WERI-Rb-1 (cell line): Measurements from ENCODE around the gene TMPRSS11D.

Source experiments
- DNase-seq: peaks from one replicate; pipeline ENCODE4 v3.0.0-alpha.2; 2020
- H3K27ac ChIP-seq: fragments of 250-450 bp; sonication (Bioruptor Pico); 2 replicates; pipeline ENCODE4 v1.5.1; 2020; ENCODE audit warnings: mild to moderate bottlenecking, moderate library complexity
- H3K27me3 ChIP-seq: fragments of 250-450 bp; sonication (Bioruptor Pico); 2 replicates; pipeline ENCODE4 v1.5.1; 2021; ENCODE audit warnings: mild to moderate bottlenecking, low read depth, moderate library complexity; ENCODE audit not compliant: insufficient read depth, severe bottlenecking
- H3K36me3 ChIP-seq: fragments of 250-450 bp; sonication (Bioruptor Pico); 2 replicates; pipeline ENCODE4 v1.5.1; 2020; ENCODE audit warnings: mild to moderate bottlenecking, moderate library complexity
- H3K4me3 ChIP-seq: 2 replicates; pipeline ENCODE4 v1.5.1; 2011; ENCODE audit warnings: low read depth, mild to moderate bottlenecking, control low read depth, low read length
- H3K9me3 ChIP-seq: fragments of 250-450 bp; sonication (Bioruptor Pico); 2 replicates; pipeline ENCODE4 v1.5.1; 2021; ENCODE audit warnings: mild to moderate bottlenecking, moderate library complexity; ENCODE audit not compliant: severe bottlenecking
- TF ChIP-seq, protein P1 (sequence below): IDR thresholded peaks from 2 replicates; pipeline ENCODE4 v1.5.1; 2011; ENCODE audit warnings: low read depth, mild to moderate bottlenecking, control low read depth, inconsistent platforms, low read length

The TMPRSS11D gene

GRCh38 chr4:67853336-67853735, 30.5 kb downstream of the TMPRSS11D start:
- DNase-seq: no peak

GRCh38 chr4:67820903-67821302, 62.9 kb downstream of the TMPRSS11D start:
- Histone ChIP-seq H3K9me3 (no peaks in the 10 kb centered on the region), H3K27ac (no peak overlapping the region), H3K36me3 (no peaks in the 10 kb centered on the region), H3K27me3 (no peaks in the 10 kb centered on the region), H3K4me3 (no peak overlapping the region)
- DNase-seq: no peak
- TF ChIP-seq, protein P1, sequence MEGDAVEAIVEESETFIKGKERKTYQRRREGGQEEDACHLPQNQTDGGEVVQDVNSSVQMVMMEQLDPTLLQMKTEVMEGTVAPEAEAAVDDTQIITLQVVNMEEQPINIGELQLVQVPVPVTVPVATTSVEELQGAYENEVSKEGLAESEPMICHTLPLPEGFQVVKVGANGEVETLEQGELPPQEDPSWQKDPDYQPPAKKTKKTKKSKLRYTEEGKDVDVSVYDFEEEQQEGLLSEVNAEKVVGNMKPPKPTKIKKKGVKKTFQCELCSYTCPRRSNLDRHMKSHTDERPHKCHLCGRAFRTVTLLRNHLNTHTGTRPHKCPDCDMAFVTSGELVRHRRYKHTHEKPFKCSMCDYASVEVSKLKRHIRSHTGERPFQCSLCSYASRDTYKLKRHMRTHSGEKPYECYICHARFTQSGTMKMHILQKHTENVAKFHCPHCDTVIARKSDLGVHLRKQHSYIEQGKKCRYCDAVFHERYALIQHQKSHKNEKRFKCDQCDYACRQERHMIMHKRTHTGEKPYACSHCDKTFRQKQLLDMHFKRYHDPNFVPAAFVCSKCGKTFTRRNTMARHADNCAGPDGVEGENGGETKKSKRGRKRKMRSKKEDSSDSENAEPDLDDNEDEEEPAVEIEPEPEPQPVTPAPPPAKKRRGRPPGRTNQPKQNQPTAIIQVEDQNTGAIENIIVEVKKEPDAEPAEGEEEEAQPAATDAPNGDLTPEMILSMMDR: no peak

More at GRCh38 chr4:67853336-67853735, 30.5 kb downstream of the TMPRSS11D start:
- Histone ChIP-seq H3K36me3 (no peaks in the 10 kb centered on the region), H3K27ac (no peak overlapping the region), H3K9me3 (no peaks in the 10 kb centered on the region), H3K27me3 (no peaks in the 10 kb centered on the region), H3K4me3 (no peak overlapping the region)
- TF ChIP-seq, protein P1: no peak

DNA sequence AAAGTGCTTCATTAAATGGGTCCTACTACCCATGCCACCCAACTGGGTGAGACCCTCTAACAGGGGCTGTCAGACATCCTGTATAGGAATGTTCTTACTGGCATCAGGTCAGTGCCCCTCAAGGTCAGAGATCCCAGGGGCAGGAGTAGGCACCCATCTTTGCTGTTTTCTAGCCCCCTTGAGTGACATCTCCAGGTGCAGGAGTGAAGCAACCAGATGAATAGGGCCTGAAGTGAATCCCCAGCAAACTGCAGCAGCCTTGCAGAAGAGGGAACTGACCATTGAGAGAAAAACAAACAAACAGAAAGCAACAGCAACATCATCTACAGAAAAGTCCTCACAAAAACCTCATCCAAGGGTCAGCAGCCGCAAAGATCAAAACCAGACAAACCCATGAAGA, 73.8 kb downstream of the TMPRSS11D start:
- Histone ChIP-seq H3K4me3 (no peak overlapping the region), H3K27me3 (no peaks in the 10 kb centered on the region), H3K9me3 (no peaks in the 10 kb centered on the region), H3K27ac (no peak overlapping the region), H3K36me3 (no peaks in the 10 kb centered on the region)
- no peak for DNase-seq
- TF ChIP-seq, protein P1: no peak

GRCh38 chr4:67809502-67809901, 74.3 kb downstream of the TMPRSS11D start:
- TF ChIP-seq, protein P1: no peak
- peak; percentile 83 for DNase-seq
- Histone ChIP-seq H3K36me3 (no peaks in the 10 kb centered on the region), H3K27ac (no peak overlapping the region), H3K9me3 (no peaks in the 10 kb centered on the region), H3K4me3 (no peak overlapping the region), H3K27me3 (no peaks in the 10 kb centered on the region)

DNA sequence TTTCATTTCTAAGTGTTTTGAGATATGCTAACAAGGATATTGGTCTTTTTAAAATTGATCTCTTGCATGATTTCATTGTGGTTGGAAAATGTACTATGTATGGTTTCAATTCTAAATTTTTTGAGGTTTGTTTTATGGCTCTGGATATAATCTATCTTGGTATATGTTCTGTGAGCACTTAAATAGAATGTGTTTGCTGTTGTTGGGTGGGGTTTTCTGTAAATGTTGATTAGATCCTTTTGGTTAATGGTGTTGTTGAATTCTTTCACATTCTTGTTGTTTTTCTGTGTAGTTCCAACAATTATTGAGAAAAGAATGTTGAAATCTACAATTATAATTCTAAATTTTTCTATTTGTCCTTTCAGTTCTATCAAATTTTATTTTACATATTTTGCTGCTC, 87.0 kb downstream of the TMPRSS11D start:
- Histone ChIP-seq H3K9me3 (no peaks in the 10 kb centered on the region), H3K36me3 (no peaks in the 10 kb centered on the region), H3K27me3 (no peaks in the 10 kb centered on the region), H3K27ac (no peak overlapping the region), H3K4me3 (no peak overlapping the region)
- no peak for DNase-seq
- TF ChIP-seq, protein P1: no peak

GRCh38 chr4:67790721-67791120, 93.1 kb downstream of the TMPRSS11D start:
- Histone ChIP-seq H3K36me3 (no peaks in the 10 kb centered on the region), H3K27me3 (no peaks in the 10 kb centered on the region), H3K4me3 (no peak overlapping the region), H3K27ac (no peak overlapping the region), H3K9me3 (no peaks in the 10 kb centered on the region)
- no peak for DNase-seq
- TF ChIP-seq, protein P1: no peak
